ENCODE data around the gene SPTLC3.

Gene SPTLC3

GRCh38 chr20:13006825-13007224 lies 1.9 kb upstream of the SPTLC3 start:
- no peak for DNase-seq (ENCODE audit: low spot score)
- TF ChIP-seq CTCF (IDR thresholded peaks at IDR 0.05): no peak
- H3K4me3 ChIP-seq: no peak overlapping the region
- H3K27ac ChIP-seq: no peak overlapping the region

- no peak for DNase-seq (ENCODE audit: low spot score)
- TF ChIP-seq CTCF (IDR thresholded peaks at IDR 0.05): no peak
Observed at GRCh38 chr20:13007596-13007995, 1.2 kb upstream of the SPTLC3 start.

GRCh38 chr20:13009682-13010406 lies 1.1 kb downstream of the SPTLC3 start:
- peak overlapping the region; percentile 52 to 80 for H3K27ac ChIP-seq
- DNase-seq (ENCODE audit: low spot score): no peak
- peak overlapping the region; percentile 64 for H3K4me3 ChIP-seq
- no peak for TF ChIP-seq CTCF (IDR thresholded peaks at IDR 0.05)

More at GRCh38 chr20:13007596-13007995, 1.2 kb upstream of the SPTLC3 start:
- Histone ChIP-seq H3K4me3 (no peak overlapping the region), H3K27ac (no peak overlapping the region)

- no peak for DNase-seq (ENCODE audit: low spot score)
- H3K4me3 ChIP-seq: no peak overlapping the region
- TF ChIP-seq CTCF (IDR thresholded peaks at IDR 0.05): no peak
- no peak overlapping the region for H3K27ac ChIP-seq
Observed at GRCh38 chr20:13012886-13013285, 4.1 kb downstream of the SPTLC3 start.

GRCh38 chr20:13013411-13013810 lies 4.6 kb downstream of the SPTLC3 start:
- H3K4me3 ChIP-seq: no peak overlapping the region
- no peak for TF ChIP-seq CTCF (IDR thresholded peaks at IDR 0.05)
- H3K27ac ChIP-seq: no peak overlapping the region
- no peak for DNase-seq (ENCODE audit: low spot score)

- DNase-seq (ENCODE audit: low spot score): no peak
- Histone ChIP-seq H3K27ac (no peak overlapping the region), H3K4me3 (no peak overlapping the region)
- no peak for TF ChIP-seq CTCF (IDR thresholded peaks at IDR 0.05)
Observed at GRCh38 chr20:13017235-13017634, 8.5 kb downstream of the SPTLC3 start.

GRCh38 chr20:13017883-13018535 lies 9.2 kb downstream of the SPTLC3 start:
- H3K27ac ChIP-seq: no peak overlapping the region
- H3K4me3 ChIP-seq: no peak overlapping the region
- TF ChIP-seq CTCF (IDR thresholded peaks at IDR 0.05): no peak
- DNase-seq (ENCODE audit: low spot score): no peak
